ENCODE results near the gene CSMD2. TPM values are rescaled to one million over a fixed set of nuclear protein-coding genes. Genes with fewer than 3 reads are reported as not detected.
"Not testable (repeated sequence)": the region's sequence is repeated elsewhere in the genome, so short reads cannot be mapped to it uniquely, and the experiment has no call there.

The CSMD2 gene
- total RNA-seq, 1 donor from 2014 or later = 0.70 TPM

GRCh38 chr1:34019741-34020552, 145.1 kb downstream of the CSMD2 start:
- intact Hi-C loops (cut with DNase I) = no loop called here
- DNase-seq (ENCODE audit: low spot score) = no peak

- no peak for DNase-seq (ENCODE audit: low spot score)
- intact Hi-C loops (cut with DNase I) = no loop called here
Observed at GRCh38 chr1:34018285-34018684, 146.7 kb downstream of the CSMD2 start.

- intact Hi-C loops (cut with DNase I); DNase-seq (ENCODE audit: low spot score): not testable (repeated sequence)
Observed at GRCh38 chr1:34016281-34016680, 148.7 kb downstream of the CSMD2 start.

DNA sequence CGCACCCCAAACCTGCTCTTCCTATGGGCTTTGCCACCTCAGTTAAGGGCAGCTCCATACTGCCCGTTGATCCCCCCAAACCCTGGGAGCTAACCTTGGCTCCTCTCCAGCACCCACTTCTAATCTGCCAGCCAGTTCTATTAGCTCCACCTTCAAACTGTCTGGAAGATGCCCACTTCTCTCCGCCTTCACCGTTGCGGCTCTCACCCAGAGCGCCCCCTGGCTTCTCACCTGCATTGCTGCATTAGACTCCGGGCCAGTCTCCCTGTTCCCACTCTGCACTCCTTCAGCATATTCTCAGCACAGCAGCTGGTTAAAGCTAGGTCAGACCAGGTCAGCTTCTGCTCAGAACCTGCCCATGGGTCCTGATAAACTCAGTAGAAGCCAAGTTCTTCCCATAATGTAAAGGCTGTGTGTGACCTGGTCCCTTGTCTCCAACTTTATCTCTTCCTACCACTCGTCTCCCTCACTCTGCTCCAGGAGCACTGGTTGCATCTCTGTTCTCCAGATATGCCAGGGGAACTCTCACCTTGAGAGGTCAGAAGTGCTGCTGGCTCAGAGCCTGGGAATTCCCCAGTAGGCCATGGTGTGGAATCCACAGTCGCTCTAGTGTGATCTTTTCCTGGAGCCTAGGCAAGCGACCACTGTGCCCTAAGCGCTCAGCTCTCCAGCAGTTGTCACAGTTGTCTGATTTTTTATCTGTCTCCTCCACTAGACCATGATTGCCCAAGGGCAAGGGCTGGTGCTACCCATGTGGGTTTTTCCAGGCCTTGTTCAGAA, 150.9 kb downstream of the CSMD2 start:
- intact Hi-C loops (cut with DNase I) = no loop called here

GRCh38 chr1:34013136-34013535, 151.9 kb downstream of the CSMD2 start:
- DNase-seq (ENCODE audit: low spot score) = no peak
- intact Hi-C loops (cut with DNase I) = no loop called here

More for the DNA sequence above, 150.9 kb downstream of the CSMD2 start:
- DNase-seq (ENCODE audit: low spot score) = no peak

DNA sequence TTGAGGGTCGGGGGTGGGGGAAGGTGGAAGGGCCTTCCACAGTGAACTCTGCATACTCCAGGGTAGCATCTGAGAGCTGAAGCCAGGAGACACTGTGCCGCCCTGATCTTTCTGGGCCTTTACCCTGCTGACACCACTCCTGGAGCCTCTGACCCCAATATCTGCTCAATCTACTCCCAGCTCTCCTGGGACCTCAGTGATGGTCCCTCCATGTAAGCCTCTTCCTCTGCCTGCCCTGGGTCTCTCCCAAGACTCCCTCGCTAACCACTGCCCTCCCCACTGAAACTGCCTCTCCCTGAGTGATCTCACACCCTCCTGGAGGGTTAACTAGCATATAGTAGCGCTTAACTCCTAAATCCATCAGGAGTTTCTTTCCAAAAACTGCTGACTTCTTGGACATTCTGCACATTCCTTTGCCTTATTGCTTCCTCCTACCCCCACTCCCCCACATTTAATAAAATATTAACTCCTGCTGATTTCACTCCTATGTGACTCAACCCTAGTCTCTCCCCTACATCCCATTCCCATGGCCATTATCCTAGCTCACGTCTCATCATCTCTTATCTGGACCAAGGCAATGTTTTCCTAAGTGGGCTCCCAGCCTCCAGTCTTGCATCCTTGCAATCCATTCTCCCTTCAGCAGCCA, 155.6 kb downstream of the CSMD2 start:
- intact Hi-C loops (cut with DNase I) = no loop called here
- DNase-seq (ENCODE audit: low spot score) = no peak

GRCh38 chr1:34007760-34008159, 157.3 kb downstream of the CSMD2 start:
- intact Hi-C loops (cut with DNase I) = no loop called here
- no peak for DNase-seq (ENCODE audit: low spot score)

GRCh38 chr1:34005309-34005708, 159.7 kb downstream of the CSMD2 start:
- no peak for DNase-seq (ENCODE audit: low spot score)
- intact Hi-C loops (cut with DNase I) = no loop called here

DNA sequence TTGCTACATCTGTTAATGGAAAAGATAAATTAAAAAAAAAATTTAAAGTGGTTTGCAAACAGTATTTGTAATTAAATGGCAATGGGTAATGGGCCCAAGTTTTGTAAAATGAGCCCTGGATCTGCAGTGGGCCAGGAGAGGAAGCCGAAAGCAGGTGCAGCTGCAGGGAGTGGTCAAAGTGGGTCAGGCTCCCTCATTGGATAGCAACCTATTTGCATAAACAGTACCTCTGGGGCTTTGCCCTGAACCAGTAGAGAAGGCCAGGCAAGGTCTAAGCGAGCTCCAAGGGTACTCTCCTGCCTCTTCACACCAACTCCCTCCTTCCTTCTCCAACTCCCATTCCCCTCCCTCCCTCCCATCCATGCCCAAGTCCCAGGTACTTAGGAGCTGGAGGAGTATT, 162.2 kb downstream of the CSMD2 start:
- DNase-seq (ENCODE audit: low spot score) = no peak
- intact Hi-C loops (cut with DNase I) = no loop called here

DNA sequence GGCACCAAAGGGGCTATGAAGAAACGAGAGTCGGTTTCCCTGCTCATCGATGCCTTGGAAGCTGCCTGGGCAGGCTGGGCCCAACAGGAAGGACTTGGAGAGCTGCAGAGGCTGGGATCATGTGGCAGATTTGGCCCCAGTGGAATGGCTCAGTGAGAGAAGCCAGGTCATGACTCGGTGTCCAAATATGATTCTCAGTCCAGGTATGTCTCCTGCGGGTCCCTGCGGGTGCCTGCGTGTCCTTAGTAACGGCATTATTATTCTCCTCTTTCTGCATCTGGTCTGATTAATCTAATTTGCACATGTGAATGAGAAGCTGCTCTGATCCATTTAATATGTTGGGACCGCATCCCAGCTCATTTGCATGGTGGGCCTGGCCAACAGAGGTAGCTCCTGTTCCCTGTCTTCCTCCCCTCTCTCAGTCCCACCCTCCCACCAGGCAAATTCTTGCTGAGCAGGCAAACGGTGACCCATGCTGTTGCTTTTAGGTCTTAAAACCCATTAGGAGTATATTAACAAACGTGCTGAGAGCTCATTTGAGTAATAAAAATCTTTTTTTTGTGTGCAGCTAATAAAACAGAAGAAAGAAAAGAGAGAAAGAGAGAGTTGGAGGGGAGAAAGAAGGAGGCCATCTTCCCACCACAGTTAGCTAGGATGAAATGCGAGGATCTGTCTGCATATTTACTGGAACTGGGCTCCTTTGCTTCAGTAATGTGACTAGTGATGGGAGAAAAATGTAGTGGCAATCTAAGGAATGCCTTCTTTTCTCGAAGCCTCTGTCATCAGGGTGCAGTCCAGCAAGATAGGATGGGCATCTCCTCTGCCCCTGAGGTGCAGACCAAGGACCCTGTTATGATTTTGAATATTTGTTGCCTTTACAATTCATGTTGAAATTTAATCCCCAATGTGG, 167.6 kb downstream of the CSMD2 start:
- no peak for DNase-seq (ENCODE audit: low spot score)
- intact Hi-C loops (cut with DNase I) = no loop called here

DNA sequence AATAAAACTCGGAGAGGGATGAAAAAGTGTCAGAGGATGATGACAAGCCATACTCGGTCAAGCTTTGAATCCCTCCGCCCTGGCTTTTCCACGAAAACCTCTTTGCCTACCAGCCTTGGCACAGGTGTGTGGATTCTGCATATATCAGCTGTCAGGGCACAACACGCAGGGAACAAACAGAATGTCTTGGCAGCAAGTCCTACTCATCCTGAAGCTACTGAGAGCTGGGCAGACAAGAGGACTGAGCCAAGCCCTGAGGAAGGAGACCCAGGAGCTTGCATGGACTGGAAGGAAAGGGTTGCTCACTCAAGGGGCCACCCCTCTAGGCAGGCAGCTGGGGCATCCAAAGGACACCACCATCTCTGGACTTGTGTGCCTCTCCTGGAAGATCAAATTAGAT, 168.7 kb downstream of the CSMD2 start:
- intact Hi-C loops (cut with DNase I) = no loop called here
- DNase-seq (ENCODE audit: low spot score) = no peak

DNA sequence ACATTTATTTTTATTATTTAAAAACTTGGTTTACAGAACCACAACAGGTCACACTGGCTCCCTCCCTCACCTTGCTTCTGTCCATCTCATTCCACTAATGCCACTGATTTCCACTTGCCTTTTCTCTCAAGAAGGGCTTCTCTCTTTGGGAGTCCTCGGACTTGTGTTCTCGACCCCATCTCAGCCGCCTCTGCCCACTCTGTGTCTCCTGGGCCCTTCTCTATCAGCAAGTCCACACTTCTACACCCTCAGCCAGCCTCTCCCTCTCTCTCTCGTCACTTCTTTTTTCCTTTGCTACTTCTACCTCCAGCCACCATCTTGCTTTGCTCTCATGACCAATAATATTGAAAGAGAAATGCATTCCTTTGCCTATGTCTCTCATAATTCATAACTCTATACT, 171.7 kb downstream of the CSMD2 start:
- DNase-seq (ENCODE audit: low spot score) = no peak
- intact Hi-C loops (cut with DNase I) = no loop called here

DNA sequence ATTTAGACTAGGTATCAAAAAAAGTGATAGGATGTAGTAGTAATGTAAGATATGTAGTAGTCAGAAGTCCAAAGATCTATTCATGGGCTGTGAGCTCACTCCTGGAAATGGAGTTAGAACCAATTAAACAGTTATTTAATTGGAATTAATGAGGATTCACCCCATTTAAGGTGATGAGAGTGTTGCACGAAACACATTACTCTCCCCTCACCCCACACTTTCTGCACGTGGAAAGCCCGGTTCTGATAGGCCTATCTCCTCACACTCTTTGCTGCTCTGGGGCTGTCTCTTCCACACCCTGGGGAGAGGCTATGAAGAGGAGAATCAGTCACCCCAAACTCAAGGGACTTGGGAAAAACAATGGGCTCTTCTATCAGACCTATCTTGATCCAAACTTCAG, 174.7 kb downstream of the CSMD2 start:
- DNase-seq (ENCODE audit: low spot score) = no peak
- intact Hi-C loops (cut with DNase I) = no loop called here

- intact Hi-C loops (cut with DNase I) = no loop called here
- DNase-seq (ENCODE audit: low spot score) = no peak
Observed at GRCh38 chr1:33988161-33988560, 176.9 kb downstream of the CSMD2 start.

DNA sequence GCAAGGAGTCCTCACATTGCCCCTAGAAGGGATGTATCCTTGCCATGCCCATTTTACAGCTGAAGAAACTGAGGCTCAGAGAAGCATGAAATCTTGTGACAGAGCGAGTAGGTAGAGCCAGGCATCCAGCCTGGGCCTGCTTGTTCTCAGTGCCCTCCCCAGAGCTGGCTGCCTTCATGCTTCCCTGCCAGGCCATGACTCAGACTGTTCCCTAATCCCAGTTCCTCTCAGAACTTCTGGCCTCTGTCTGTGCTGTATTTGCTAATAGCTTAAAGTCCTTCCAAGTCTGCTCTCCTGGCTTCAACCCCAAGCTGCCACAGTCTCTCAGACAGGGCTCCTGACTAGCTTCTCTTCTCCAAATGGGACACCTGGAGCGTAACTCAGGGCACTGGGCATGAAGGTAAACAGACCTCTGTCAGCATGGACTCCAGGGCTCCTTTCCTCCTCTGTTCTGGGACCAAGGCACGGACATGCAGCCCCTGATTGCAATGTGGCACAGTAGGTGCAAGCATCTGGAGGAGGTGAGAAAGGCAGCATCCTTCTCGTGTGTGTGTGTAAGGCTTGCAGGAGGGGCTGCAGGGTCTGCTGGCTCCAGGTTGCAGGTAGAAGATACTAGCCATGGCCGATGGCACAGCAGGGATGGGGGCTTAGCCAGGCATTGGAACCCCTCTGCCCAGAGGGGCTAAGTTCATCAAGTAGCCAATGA, 178.5 kb downstream of the CSMD2 start:
- DNase-seq (ENCODE audit: low spot score) = no peak
- intact Hi-C loops (cut with DNase I) = no loop called here

- DNase-seq (ENCODE audit: low spot score) = no peak
Observed at GRCh38 chr1:33985656-33986055, 179.4 kb downstream of the CSMD2 start.

DNA sequence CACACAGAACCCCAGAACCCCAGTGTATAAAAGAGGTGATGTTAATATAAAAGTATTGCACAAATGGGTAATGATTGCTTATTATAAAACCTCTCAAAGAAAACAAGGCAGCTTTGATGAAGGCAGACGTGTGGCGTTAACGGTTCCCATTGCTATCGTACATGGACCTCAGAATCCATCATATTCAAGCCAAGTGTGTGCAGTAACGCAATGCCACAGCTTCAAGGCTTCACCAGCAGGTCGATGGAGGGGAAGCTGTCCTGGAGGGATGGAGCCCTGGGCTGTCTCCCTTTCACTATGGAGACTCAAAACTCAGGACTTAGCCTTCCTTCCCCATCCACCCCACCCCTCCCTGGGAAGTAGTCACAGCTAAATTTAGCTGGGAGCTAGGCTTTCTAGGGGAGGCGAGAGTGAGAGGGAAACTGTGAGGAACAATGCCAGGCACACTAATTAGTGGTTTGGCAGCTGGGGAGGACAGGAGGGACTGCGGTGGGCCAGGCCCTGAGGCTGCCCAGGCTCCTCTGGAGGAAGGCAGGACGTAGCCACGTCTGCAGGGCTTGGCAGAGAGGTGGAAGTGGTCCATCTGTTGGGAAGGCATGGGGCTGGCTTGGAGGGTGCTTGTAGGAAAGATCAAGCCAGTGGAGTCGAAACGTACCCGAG, 180.0 kb downstream of the CSMD2 start:
- intact Hi-C loops (cut with DNase I) = no loop called here
- DNase-seq (ENCODE audit: low spot score) = no peak

More at GRCh38 chr1:33985656-33986055, 179.4 kb downstream of the CSMD2 start:
- intact Hi-C loops (cut with DNase I) = no loop called here

- no peak for DNase-seq (ENCODE audit: low spot score)
- intact Hi-C loops (cut with DNase I) = no loop called here
Observed at GRCh38 chr1:33982419-33982818, 182.6 kb downstream of the CSMD2 start.
